ENCODE data around the gene TSEN54. TPM values are rescaled to one million over a fixed set of nuclear protein-coding genes. Genes with fewer than 3 reads are reported as not detected.

The TSEN54 gene
- total RNA-seq, 1 experiment from 2014 or later: 78.7 TPM

DNA sequence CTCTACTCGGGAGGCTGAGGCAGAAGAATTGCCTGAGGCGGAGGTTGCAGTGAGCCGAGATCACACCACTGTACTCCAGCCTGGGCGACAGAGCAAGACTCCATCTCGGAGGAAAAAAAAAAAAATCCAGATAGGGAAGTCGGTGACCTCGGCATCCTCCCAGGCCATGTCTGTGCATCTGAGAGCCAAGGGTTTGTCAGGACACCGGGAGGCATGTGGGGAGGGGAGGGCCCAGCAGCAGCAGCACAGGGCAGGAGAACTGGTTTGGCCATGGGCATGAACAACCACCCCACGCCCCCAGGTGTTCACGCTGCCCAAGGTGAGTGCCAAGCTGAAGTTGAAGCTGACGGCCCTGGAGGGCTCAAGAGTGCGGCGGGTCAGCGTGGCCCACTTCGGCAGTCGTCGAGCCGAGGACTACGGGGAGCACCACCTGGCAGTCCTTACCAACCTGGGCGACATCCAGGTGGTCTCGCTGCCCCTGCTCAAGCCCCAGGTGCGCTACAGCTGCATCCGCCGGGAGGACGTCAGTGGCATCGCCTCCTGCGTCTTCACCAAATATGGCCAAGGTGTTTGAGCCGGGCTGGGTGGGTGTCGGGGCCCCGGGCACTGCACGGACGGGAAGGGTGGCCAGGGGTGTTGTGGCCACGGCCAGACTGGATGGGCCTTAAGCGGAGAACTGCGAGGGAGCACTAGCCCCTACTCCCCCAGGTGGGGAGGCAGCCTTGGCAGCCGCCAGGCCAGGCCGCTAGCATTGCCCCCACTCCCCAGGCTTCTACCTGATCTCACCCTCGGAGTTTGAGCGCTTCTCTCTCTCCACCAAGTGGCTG, 56.6 kb downstream of the TSEN54 start:
- H3K27ac ChIP-seq (ENCODE audit: low read length): no peak overlapping the region
- no peak overlapping the region for H3K4me3 ChIP-seq (ENCODE audit: low read depth in 2 of 2, low read length in 2 of 2)
- TF ChIP-seq POLR2AphosphoS5 (IDR thresholded peaks at IDR 0.05; ENCODE audit: low read depth, low read length) (no peak), TCF7L2 (IDR thresholded peaks at IDR 0.05; ENCODE audit: low read depth, low read length) (no peak), SIN3A (IDR thresholded peaks at IDR 0.05; ENCODE audit: borderline replicate concordance, insufficient read depth, low read depth, low read length) (no peak)
- TF ChIP-seq, protein P1, sequence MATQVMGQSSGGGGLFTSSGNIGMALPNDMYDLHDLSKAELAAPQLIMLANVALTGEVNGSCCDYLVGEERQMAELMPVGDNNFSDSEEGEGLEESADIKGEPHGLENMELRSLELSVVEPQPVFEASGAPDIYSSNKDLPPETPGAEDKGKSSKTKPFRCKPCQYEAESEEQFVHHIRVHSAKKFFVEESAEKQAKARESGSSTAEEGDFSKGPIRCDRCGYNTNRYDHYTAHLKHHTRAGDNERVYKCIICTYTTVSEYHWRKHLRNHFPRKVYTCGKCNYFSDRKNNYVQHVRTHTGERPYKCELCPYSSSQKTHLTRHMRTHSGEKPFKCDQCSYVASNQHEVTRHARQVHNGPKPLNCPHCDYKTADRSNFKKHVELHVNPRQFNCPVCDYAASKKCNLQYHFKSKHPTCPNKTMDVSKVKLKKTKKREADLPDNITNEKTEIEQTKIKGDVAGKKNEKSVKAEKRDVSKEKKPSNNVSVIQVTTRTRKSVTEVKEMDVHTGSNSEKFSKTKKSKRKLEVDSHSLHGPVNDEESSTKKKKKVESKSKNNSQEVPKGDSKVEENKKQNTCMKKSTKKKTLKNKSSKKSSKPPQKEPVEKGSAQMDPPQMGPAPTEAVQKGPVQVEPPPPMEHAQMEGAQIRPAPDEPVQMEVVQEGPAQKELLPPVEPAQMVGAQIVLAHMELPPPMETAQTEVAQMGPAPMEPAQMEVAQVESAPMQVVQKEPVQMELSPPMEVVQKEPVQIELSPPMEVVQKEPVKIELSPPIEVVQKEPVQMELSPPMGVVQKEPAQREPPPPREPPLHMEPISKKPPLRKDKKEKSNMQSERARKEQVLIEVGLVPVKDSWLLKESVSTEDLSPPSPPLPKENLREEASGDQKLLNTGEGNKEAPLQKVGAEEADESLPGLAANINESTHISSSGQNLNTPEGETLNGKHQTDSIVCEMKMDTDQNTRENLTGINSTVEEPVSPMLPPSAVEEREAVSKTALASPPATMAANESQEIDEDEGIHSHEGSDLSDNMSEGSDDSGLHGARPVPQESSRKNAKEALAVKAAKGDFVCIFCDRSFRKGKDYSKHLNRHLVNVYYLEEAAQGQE (IDR thresholded peaks at IDR 0.05; ENCODE audit: insufficient read depth in 1 of 2, low read depth in 2 of 2, low read length in 1 of 2): no peak
- TF ChIP-seq, protein P2, sequence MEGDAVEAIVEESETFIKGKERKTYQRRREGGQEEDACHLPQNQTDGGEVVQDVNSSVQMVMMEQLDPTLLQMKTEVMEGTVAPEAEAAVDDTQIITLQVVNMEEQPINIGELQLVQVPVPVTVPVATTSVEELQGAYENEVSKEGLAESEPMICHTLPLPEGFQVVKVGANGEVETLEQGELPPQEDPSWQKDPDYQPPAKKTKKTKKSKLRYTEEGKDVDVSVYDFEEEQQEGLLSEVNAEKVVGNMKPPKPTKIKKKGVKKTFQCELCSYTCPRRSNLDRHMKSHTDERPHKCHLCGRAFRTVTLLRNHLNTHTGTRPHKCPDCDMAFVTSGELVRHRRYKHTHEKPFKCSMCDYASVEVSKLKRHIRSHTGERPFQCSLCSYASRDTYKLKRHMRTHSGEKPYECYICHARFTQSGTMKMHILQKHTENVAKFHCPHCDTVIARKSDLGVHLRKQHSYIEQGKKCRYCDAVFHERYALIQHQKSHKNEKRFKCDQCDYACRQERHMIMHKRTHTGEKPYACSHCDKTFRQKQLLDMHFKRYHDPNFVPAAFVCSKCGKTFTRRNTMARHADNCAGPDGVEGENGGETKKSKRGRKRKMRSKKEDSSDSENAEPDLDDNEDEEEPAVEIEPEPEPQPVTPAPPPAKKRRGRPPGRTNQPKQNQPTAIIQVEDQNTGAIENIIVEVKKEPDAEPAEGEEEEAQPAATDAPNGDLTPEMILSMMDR (IDR thresholded peaks at IDR 0.05): no peak
- H3K27me3 ChIP-seq (ENCODE audit: control insufficient read depth, insufficient read depth, low read length): no peaks in the 10 kb centered on the region
- H3K36me3 ChIP-seq (ENCODE audit: control insufficient read depth, insufficient read depth, low read length): no peaks in the 10 kb centered on the region
- ATAC-seq: no peak
- ChIA-PET CTCF (interaction anchor here (0.7 kb wide), 1 partner anchor 27 kb away, joined by 3 read pairs; no protein-coding TSS in a partner anchor), POLR2A (no interaction called here)
- in situ Hi-C loops (cut with HindIII; ENCODE audit: low pct_unique_long_range_greater_than_20kb, low sequenced_read_pairs): no loop called here
- no peaks in the 10 kb centered on the region for H3K9me3 ChIP-seq (ENCODE audit: control insufficient read depth, insufficient read depth, low read depth, low read length)
- H3K4me1 ChIP-seq (ENCODE audit: control insufficient read depth, insufficient read depth, low read length): no peaks in the 10 kb centered on the region
- no peak for DNase-seq (ENCODE audit: low read depth, low spot score)
- intact Hi-C loops (cut with micrococcal nuclease; ENCODE audit: unreplicated experiment): no loop called here
- no TSS peak for BruUV-seq (replicated peaks)

DNA sequence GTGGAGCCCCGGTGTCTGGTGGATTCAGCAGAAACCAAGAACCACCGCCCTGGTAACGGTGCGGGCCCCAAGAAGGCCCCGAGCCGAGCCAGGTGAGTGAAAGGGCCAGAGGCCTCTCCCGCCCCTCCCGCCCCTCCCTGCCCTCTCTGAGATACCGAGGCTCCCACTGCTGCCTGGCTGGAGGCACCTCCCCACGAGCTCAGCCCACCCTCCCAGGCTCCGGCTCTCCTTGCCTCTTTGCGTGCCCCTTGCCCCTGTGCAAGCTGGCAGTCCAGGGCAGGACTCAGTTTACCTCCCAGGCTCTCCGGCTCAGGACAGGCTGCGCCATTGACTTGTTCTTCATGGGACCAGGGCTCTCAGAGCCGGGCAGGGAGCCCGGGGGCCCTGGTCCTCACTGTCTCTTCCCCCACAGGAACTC, 57.2 kb downstream of the TSEN54 start:
- intact Hi-C loops (cut with micrococcal nuclease; ENCODE audit: unreplicated experiment) (no loop called here), in situ Hi-C loops (cut with HindIII; ENCODE audit: low pct_unique_long_range_greater_than_20kb, low sequenced_read_pairs) (no loop called here)
- Histone ChIP-seq H3K27ac (ENCODE audit: low read length) (no peak overlapping the region), H3K4me3 (ENCODE audit: low read depth in 2 of 2, low read length in 2 of 2) (no peak overlapping the region), H3K27me3 (ENCODE audit: control insufficient read depth, insufficient read depth, low read length) (no peaks in the 10 kb centered on the region), H3K4me1 (ENCODE audit: control insufficient read depth, insufficient read depth, low read length) (no peaks in the 10 kb centered on the region), H3K36me3 (ENCODE audit: control insufficient read depth, insufficient read depth, low read length) (no peaks in the 10 kb centered on the region), H3K9me3 (ENCODE audit: control insufficient read depth, insufficient read depth, low read depth, low read length) (no peaks in the 10 kb centered on the region)
- ATAC-seq (no peak), DNase-seq (ENCODE audit: low read depth, low spot score) (no peak)
- TF ChIP-seq TCF7L2 (IDR thresholded peaks at IDR 0.05; ENCODE audit: low read depth, low read length) (no peak), POLR2AphosphoS5 (IDR thresholded peaks at IDR 0.05; ENCODE audit: low read depth, low read length) (no peak), SIN3A (IDR thresholded peaks at IDR 0.05; ENCODE audit: borderline replicate concordance, insufficient read depth, low read depth, low read length) (no peak)
- TF ChIP-seq, protein P1 (IDR thresholded peaks at IDR 0.05; ENCODE audit: insufficient read depth in 1 of 2, low read depth in 2 of 2, low read length in 1 of 2): no peak
- TF ChIP-seq, protein P2 (IDR thresholded peaks at IDR 0.05): no peak
- ChIA-PET CTCF (no interaction called here), POLR2A (no interaction called here)
- BruUV-seq (replicated peaks): no TSS peak

Measured in Panc1 (cell line).